ENCODE measurements around the gene MGAT4C. TPM values are rescaled to one million over a fixed set of nuclear protein-coding genes. Genes with fewer than 3 reads are reported as not detected.

The MGAT4C gene
- total RNA-seq, 1 donor from 2014 or later: 0.25 TPM

DNA sequence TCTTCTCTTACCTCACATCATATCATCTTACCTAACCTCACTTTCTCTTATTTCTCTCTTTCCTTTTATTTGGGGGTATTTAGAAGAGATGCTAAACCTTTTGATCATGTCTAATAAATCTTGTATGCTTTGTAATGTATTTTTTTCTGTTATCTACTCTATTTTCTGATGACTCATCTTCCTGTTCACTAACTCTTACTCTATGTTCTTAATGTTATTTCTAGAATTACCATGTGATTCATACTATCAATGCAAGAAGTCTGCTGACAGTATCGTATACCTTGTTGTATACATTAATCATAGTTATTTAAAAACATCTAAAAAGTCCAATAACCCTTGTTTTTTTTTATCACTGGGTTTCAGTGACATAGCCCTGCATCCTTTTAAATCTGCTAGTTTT lies 62.3 kb downstream of the MGAT4C start:
- no peaks in the 10 kb centered on the region for H3K27me3 ChIP-seq
- TF ChIP-seq CTCF (IDR thresholded peaks at IDR 0.05) (no peak), POLR2AphosphoS5 (IDR thresholded peaks at IDR 0.05; ENCODE audit: insufficient read depth in 1 of 2, low read depth in 1 of 2) (no peak), POLR2A (IDR thresholded peaks at IDR 0.05) (no peak)
- H3K27ac ChIP-seq: no peak overlapping the region
- H3K4me1 ChIP-seq: no peaks in the 10 kb centered on the region
- no peak overlapping the region for H3K4me3 ChIP-seq
- H3K9me3 ChIP-seq: no peaks in the 10 kb centered on the region
- intact Hi-C loops (cut with DNase I): no loop called here
- no peaks in the 10 kb centered on the region for H3K36me3 ChIP-seq
- no peak for DNase-seq (ENCODE audit: extremely low spot score in 2 of 2)

DNA sequence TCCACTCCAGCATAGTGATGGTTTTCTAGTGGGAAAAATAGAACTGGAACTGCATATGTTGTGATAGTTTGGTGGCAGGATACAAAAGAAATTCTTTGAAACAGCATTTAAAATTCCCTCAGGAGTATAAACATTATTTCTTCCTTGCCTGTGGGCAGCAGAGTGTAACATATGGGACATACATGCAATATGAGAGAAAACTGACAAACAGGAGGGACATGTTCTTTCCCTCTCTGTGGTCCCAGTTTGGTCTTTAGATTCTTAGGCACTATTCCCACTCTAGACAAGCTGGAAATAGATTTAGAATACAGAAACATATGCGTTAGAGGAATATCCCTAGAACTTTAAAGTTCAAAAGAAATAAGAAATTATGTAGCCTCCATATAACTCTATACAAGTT lies 68.0 kb downstream of the MGAT4C start:
- Histone ChIP-seq H3K27me3 (no peaks in the 10 kb centered on the region), H3K27ac (no peak overlapping the region), H3K4me3 (no peak overlapping the region), H3K36me3 (no peaks in the 10 kb centered on the region), H3K9me3 (no peaks in the 10 kb centered on the region), H3K4me1 (no peaks in the 10 kb centered on the region)
- intact Hi-C loops (cut with DNase I): no loop called here
- no peak for DNase-seq (ENCODE audit: extremely low spot score in 2 of 2)
- no peak for TF ChIP-seq POLR2A (IDR thresholded peaks at IDR 0.05)
- no peak for TF ChIP-seq POLR2AphosphoS5 (IDR thresholded peaks at IDR 0.05; ENCODE audit: insufficient read depth in 1 of 2, low read depth in 1 of 2)
- no peak for TF ChIP-seq CTCF (IDR thresholded peaks at IDR 0.05)

GRCh38 chr12:86186449-86186848 lies 69.7 kb downstream of the MGAT4C start:
- Histone ChIP-seq H3K36me3 (no peaks in the 10 kb centered on the region), H3K9me3 (no peaks in the 10 kb centered on the region), H3K4me1 (no peaks in the 10 kb centered on the region), H3K27ac (no peak overlapping the region), H3K4me3 (no peak overlapping the region), H3K27me3 (no peaks in the 10 kb centered on the region)
- no peak for DNase-seq (ENCODE audit: extremely low spot score in 2 of 2)
- intact Hi-C loops (cut with DNase I): no loop called here
- no peak for TF ChIP-seq CTCF (IDR thresholded peaks at IDR 0.05)
- no peak for TF ChIP-seq POLR2AphosphoS5 (IDR thresholded peaks at IDR 0.05; ENCODE audit: insufficient read depth in 1 of 2, low read depth in 1 of 2)

DNA sequence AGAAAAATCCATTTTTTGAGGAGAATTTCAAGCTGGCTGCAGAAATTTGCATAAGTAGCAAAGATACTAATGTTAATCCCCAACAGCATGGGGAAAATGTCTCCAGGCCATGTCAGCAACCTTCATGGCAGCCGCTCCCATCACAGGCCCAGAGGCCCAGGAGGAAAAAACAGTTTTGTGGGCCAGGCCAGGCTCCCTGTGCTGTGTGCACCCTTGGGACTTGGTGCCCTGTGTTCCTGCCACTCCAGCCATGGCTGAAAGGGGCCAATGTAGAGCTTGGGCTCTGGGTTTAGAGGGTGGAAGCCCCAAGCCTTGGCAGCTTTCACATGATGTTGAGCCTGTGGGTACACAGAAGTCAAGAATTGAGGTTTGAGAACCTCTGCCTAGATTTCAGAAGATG lies 76.3 kb downstream of the MGAT4C start:
- H3K4me3 ChIP-seq: no peak overlapping the region
- H3K4me1 ChIP-seq: no peaks in the 10 kb centered on the region
- no peak for DNase-seq (ENCODE audit: extremely low spot score in 2 of 2)
- TF ChIP-seq POLR2AphosphoS5 (IDR thresholded peaks at IDR 0.05; ENCODE audit: insufficient read depth in 1 of 2, low read depth in 1 of 2) (no peak), CTCF (IDR thresholded peaks at IDR 0.05) (no peak), POLR2A (IDR thresholded peaks at IDR 0.05) (no peak)
- no peaks in the 10 kb centered on the region for H3K9me3 ChIP-seq
- H3K27me3 ChIP-seq: no peaks in the 10 kb centered on the region
- H3K27ac ChIP-seq: no peak overlapping the region
- H3K36me3 ChIP-seq: no peaks in the 10 kb centered on the region
- intact Hi-C loops (cut with DNase I): no loop called here

GRCh38 chr12:86174188-86174587 lies 82.0 kb downstream of the MGAT4C start:
- Histone ChIP-seq H3K27me3 (no peaks in the 10 kb centered on the region), H3K9me3 (no peaks in the 10 kb centered on the region), H3K4me1 (no peaks in the 10 kb centered on the region), H3K36me3 (no peaks in the 10 kb centered on the region), H3K4me3 (no peak overlapping the region), H3K27ac (no peak overlapping the region)
- intact Hi-C loops (cut with DNase I): no loop called here
- no peak for DNase-seq (ENCODE audit: extremely low spot score in 2 of 2)
- TF ChIP-seq CTCF (IDR thresholded peaks at IDR 0.05) (no peak), POLR2A (IDR thresholded peaks at IDR 0.05) (no peak), POLR2AphosphoS5 (IDR thresholded peaks at IDR 0.05; ENCODE audit: insufficient read depth in 1 of 2, low read depth in 1 of 2) (no peak)
